HEK293 (cell line): ENCODE data around the gene STAC2.

Source experiments
- CTCF ChIA-PET: fragments of 350-600 bp; formaldehyde crosslinking; extraction: SDS; loops from one replicate; lab custom pipeline; 2021; ENCODE audit warnings: antibody characterized with exemption; lab: Yijun Ruan, JAX
- POLR2A ChIA-PET: fragments of 300-600 bp; formaldehyde crosslinking; extraction: SDS; loops from one replicate; lab custom pipeline; 2020; ENCODE audit warnings: antibody characterized with exemption, inconsistent platforms; lab: Yijun Ruan, JAX
- H3K27ac ChIP-seq: fragments of 200-500 bp; sonication (Bioruptor generic); 2 replicates; pipeline ENCODE4 v1.5.1; 2014; ENCODE audit warnings: low read depth, low read length, control low read depth, inconsistent platforms; ENCODE audit errors: extremely low read depth
- H3K36me3 ChIP-seq, 2 experiments: fragments of 200-500 bp in 1 of 2; sonication (Bioruptor generic) in 1 of 2; 1 replicate in 1 of 2; 2 replicates in 1 of 2; pipeline ENCODE4 v1.5.1; 2014 to 2017; ENCODE audit warnings: inconsistent platforms in 2 of 2, low read length in 2 of 2; ENCODE audit not compliant: control insufficient read depth in 2 of 2, insufficient read depth in 1 of 2
- H3K4me1 ChIP-seq: fragments of 200-500 bp; sonication (Bioruptor generic); 2 replicates; pipeline ENCODE4 v1.5.1; 2014; ENCODE audit warnings: mild to moderate bottlenecking, low read length, inconsistent platforms; ENCODE audit not compliant: control insufficient read depth, insufficient read depth
- H3K4me3 ChIP-seq: 2 replicates; pipeline ENCODE4 v1.5.1; 2011; ENCODE audit warnings: low read depth, mild to moderate bottlenecking, control low read depth, low read length, moderate library complexity
- H3K9me3 ChIP-seq: fragments of 200-500 bp; sonication (Bioruptor generic); 2 replicates; pipeline ENCODE4 v1.5.1; 2014; ENCODE audit warnings: low read depth, low read length, inconsistent platforms; ENCODE audit not compliant: control insufficient read depth, insufficient read depth
- AEBP2 ChIP-seq: fragments of 450-650 bp; formaldehyde crosslinking; IDR thresholded peaks from 2 replicates; pipeline ENCODE4 v1.5.1; 2016; ENCODE audit warnings: missing biosample characterization, missing genetic modification characterization, borderline replicate concordance
- GLIS1 ChIP-seq: fragments of 450-650 bp; formaldehyde crosslinking; IDR thresholded peaks from 2 replicates; pipeline ENCODE4 v1.5.1; 2016; ENCODE audit warnings: missing biosample characterization, missing genetic modification characterization
- GLIS2 ChIP-seq: fragments of 450-650 bp; formaldehyde crosslinking; IDR thresholded peaks from 2 replicates; pipeline ENCODE4 v1.5.1; 2016; ENCODE audit warnings: missing biosample characterization, missing genetic modification characterization
- HOXC10 ChIP-seq: sonication (generic); formaldehyde crosslinking; IDR thresholded peaks from 2 replicates; pipeline ENCODE4 v1.8.1; 2023; ENCODE audit warnings: mild to moderate bottlenecking, missing genetic modification reagents
- HOXD13 ChIP-seq: sonication (generic); formaldehyde crosslinking; IDR thresholded peaks from 2 replicates; pipeline ENCODE4 v1.8.0; 2022; ENCODE audit warnings: missing genetic modification reagents, borderline replicate concordance
- INSM2 ChIP-seq: fragments of 450-650 bp; formaldehyde crosslinking; IDR thresholded peaks from 2 replicates; pipeline ENCODE4 v1.5.1; 2016; ENCODE audit warnings: missing biosample characterization, missing genetic modification characterization
- KLF8 ChIP-seq: fragments of 450-650 bp; formaldehyde crosslinking; IDR thresholded peaks from 2 replicates; pipeline ENCODE4 v1.5.1; 2016; ENCODE audit warnings: missing biosample characterization, missing genetic modification characterization
- PRDM2 ChIP-seq: fragments of 450-650 bp; formaldehyde crosslinking; IDR thresholded peaks from 2 replicates; pipeline ENCODE4 v1.5.1; 2016; ENCODE audit warnings: missing biosample characterization, missing genetic modification characterization, borderline replicate concordance
- SCRT2 ChIP-seq: fragments of 450-650 bp; formaldehyde crosslinking; IDR thresholded peaks from 2 replicates; pipeline ENCODE4 v1.5.1; 2016; ENCODE audit warnings: missing biosample characterization, missing genetic modification characterization
- SP2 ChIP-seq: fragments of 450-650 bp; formaldehyde crosslinking; IDR thresholded peaks from 2 replicates; pipeline ENCODE4 v1.5.1; 2016; ENCODE audit warnings: missing biosample characterization, missing genetic modification characterization
- SP7 ChIP-seq: fragments of 450-650 bp; formaldehyde crosslinking; IDR thresholded peaks from 2 replicates; pipeline ENCODE4 v1.5.1; 2016; ENCODE audit warnings: missing biosample characterization, missing genetic modification characterization
- WT1 ChIP-seq: fragments of 450-650 bp; formaldehyde crosslinking; IDR thresholded peaks from 2 replicates; pipeline ENCODE4 v1.5.1; 2016; ENCODE audit warnings: missing biosample characterization, missing genetic modification characterization
- ZBTB10 ChIP-seq: fragments of 450-650 bp; formaldehyde crosslinking; IDR thresholded peaks from 2 replicates; pipeline ENCODE4 v1.5.1; 2016; ENCODE audit warnings: missing biosample characterization, missing genetic modification characterization
- ZBTB17 ChIP-seq: fragments of 450-650 bp; formaldehyde crosslinking; IDR thresholded peaks from 2 replicates; pipeline ENCODE4 v1.5.1; 2016; ENCODE audit warnings: missing biosample characterization, missing genetic modification characterization
- ZBTB26 ChIP-seq: fragments of 450-650 bp; formaldehyde crosslinking; optimal IDR thresholded peaks from 2 replicates; pipeline ENCODE3; 2016; ENCODE audit warnings: missing biosample characterization, mild to moderate bottlenecking, missing genetic modification characterization
- ZEB2 ChIP-seq: fragments of 450-650 bp; formaldehyde crosslinking; IDR thresholded peaks from 2 replicates; pipeline ENCODE4 v1.5.1; 2016; ENCODE audit warnings: missing biosample characterization, missing genetic modification characterization
- ZNF10 ChIP-seq: fragments of 450-650 bp; formaldehyde crosslinking; IDR thresholded peaks from 2 replicates; pipeline ENCODE4 v1.5.1; 2017; ENCODE audit warnings: missing biosample characterization, missing genetic modification characterization
- ZNF529 ChIP-seq: fragments of 450-650 bp; formaldehyde crosslinking; IDR thresholded peaks from 2 replicates; pipeline ENCODE4 v1.5.1; 2017; ENCODE audit warnings: missing genetic modification characterization, missing biosample characterization; ENCODE audit not compliant: insufficient replicate concordance
- ZNF629 ChIP-seq: fragments of 450-650 bp; formaldehyde crosslinking; IDR thresholded peaks from 2 replicates; pipeline ENCODE4 v1.5.1; 2017; ENCODE audit warnings: missing biosample characterization, missing genetic modification characterization
- ZNF664 ChIP-seq: fragments of 450-650 bp; formaldehyde crosslinking; IDR thresholded peaks from 2 replicates; pipeline ENCODE4 v1.5.1; 2016; ENCODE audit warnings: missing biosample characterization, missing genetic modification characterization
- ZNF830 ChIP-seq: fragments of 450-650 bp; IDR thresholded peaks from 2 replicates; pipeline ENCODE4 v1.5.0; 2018; ENCODE audit warnings: missing biosample characterization, missing genetic modification characterization, low read depth, mild to moderate bottlenecking, moderate library complexity
- ZSCAN16 ChIP-seq: fragments of 450-650 bp; formaldehyde crosslinking; IDR thresholded peaks from 2 replicates; pipeline ENCODE4 v1.5.1; 2016; ENCODE audit warnings: missing biosample characterization, missing genetic modification characterization
- ZSCAN30 ChIP-seq: fragments of 450-650 bp; IDR thresholded peaks from 2 replicates; pipeline ENCODE4 v1.5.1; 2018; ENCODE audit warnings: missing biosample characterization, mild to moderate bottlenecking, missing genetic modification characterization, moderate library complexity

STAC2 gene

GRCh38 chr17:39231591-39232551 is 6.1 kb upstream of the STAC2 start:
- Histone ChIP-seq H3K27ac (no peak overlapping the region), H3K4me3 (no peak overlapping the region), H3K36me3 (no peaks in the 10 kb centered on the region), H3K9me3 (no peaks in the 10 kb centered on the region), H3K4me1 (peaks cover 10% of the 10 kb centered on the region; the same call in 1 of the 2 replicates)
- CTCF ChIA-PET = interaction anchor here (0.6 to 20.9 kb wide), 28 partner anchors 8 to 498 kb away, joined by 3 to 733 read pairs (median 5); partner anchors contain the start of genes MIEN1 and RPL19
- POLR2A ChIA-PET = interaction anchor here (0.7 to 3.0 kb wide), 4 partner anchors 25 to 34 kb away, joined by 4 to 19 read pairs (median 8); partner anchors contain the start of genes CACNB1 and RPL19
- TF ChIP-seq GLIS1 (tag by site-specific recombination) = peak; percentile 96
- TF ChIP-seq SCRT2 (tag by site-specific recombination) = no peak
- no peak for TF ChIP-seq ZNF529 (tag by site-specific recombination)
- no peak for TF ChIP-seq ZNF830 (tag by site-specific recombination)
- TF ChIP-seq SP2 (tag by site-specific recombination) = peak; percentile 36; the same call in 1 of the 2 replicates
- peak; percentile 93 for TF ChIP-seq GLIS2
- peak; percentile 72; the same call in 1 of the 2 replicates for TF ChIP-seq SP7 (tag by site-specific recombination)
- TF ChIP-seq ZNF629 (tag by site-specific recombination) = peak; percentile 49; the same call in 1 of the 2 replicates
- TF ChIP-seq HOXC10 (CRISPR knock-in tag) = no peak
- no peak for TF ChIP-seq HOXD13
- TF ChIP-seq ZEB2 (tag by site-specific recombination) = peak; percentile 70; the same call in 1 of the 2 replicates
- TF ChIP-seq ZNF664 = no peak
- TF ChIP-seq INSM2 (tag by site-specific recombination) = no peak
- peak; percentile 85 for TF ChIP-seq KLF8
- no peak for TF ChIP-seq ZSCAN16
- peak; percentile 54; the same call in 1 of the 2 replicates for TF ChIP-seq ZNF10 (tag by site-specific recombination)
- no peak for TF ChIP-seq AEBP2 (tag by site-specific recombination)
- no peak for TF ChIP-seq PRDM2 (tag by site-specific recombination)
- TF ChIP-seq ZBTB26 (tag by site-specific recombination) = peak; percentile 12
- peak; percentile 85 for TF ChIP-seq ZBTB17 (tag by site-specific recombination)
- TF ChIP-seq ZSCAN30 (tag by site-specific recombination) = peak; percentile 74
- peak; percentile 71; the same call in 1 of the 2 replicates for TF ChIP-seq ZBTB10
- peak; percentile 78 for TF ChIP-seq WT1 (tag by site-specific recombination)
